Measurements from ENCODE around the gene PLSCR2. TPM values are rescaled to one million over a fixed set of nuclear protein-coding genes. Genes with fewer than 3 reads are reported as not detected.

The PLSCR2 gene
- total and polyA plus RNA-seq, 2 donors from 2014 or later = 1.4 TPM; not detected in 1

DNA sequence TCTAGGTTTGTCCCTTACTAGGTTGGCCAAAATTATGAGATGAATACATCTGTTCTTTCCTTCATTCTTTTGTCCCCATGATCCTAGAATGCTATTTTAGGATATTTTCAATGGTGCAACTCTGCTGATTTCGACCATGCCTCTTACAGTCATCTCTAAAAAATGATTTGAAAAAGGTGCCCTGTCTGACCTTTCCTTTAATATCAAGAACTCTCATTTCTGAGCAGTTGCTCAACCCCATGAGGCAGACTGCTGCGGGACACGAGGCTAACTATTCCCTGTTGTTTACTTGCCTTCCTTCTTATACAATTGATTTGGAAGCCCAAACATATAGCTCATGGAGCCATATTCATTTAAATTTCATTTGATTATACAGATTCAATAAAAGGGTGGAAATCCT, 14.6 kb downstream of the PLSCR2 start:
- DNase-seq (no peak), FAIRE-seq (no peak)
- no peaks in the 10 kb centered on the region for H3K9me3 ChIP-seq (ENCODE audit: control insufficient read depth in 2 of 3, insufficient read depth in 1 of 3, low read length in 3 of 3)
- no peak overlapping the region for H3K27ac ChIP-seq (ENCODE audit: low read depth in 2 of 2, low read length in 2 of 2)
- no peak overlapping the region for H3K9ac ChIP-seq (ENCODE audit: low read length in 3 of 3)
- no peak overlapping the region for H3K4me3 ChIP-seq (ENCODE audit: low read length in 3 of 3)
- no peaks in the 10 kb centered on the region for H3K36me3 ChIP-seq (ENCODE audit: control insufficient read depth in 2 of 3, insufficient read depth in 3 of 3, low read length in 3 of 3)
- intact Hi-C loops (cut with DNase I) = no loop called here
- TF ChIP-seq, protein P1, sequence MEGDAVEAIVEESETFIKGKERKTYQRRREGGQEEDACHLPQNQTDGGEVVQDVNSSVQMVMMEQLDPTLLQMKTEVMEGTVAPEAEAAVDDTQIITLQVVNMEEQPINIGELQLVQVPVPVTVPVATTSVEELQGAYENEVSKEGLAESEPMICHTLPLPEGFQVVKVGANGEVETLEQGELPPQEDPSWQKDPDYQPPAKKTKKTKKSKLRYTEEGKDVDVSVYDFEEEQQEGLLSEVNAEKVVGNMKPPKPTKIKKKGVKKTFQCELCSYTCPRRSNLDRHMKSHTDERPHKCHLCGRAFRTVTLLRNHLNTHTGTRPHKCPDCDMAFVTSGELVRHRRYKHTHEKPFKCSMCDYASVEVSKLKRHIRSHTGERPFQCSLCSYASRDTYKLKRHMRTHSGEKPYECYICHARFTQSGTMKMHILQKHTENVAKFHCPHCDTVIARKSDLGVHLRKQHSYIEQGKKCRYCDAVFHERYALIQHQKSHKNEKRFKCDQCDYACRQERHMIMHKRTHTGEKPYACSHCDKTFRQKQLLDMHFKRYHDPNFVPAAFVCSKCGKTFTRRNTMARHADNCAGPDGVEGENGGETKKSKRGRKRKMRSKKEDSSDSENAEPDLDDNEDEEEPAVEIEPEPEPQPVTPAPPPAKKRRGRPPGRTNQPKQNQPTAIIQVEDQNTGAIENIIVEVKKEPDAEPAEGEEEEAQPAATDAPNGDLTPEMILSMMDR (IDR thresholded peaks at IDR 0.05; ENCODE audit: borderline replicate concordance, extremely low read depth, insufficient read depth) = no peak
- no peaks in the 10 kb centered on the region for H3K27me3 ChIP-seq (ENCODE audit: control insufficient read depth, insufficient read depth, low read length)
- no peaks in the 10 kb centered on the region for H3K4me1 ChIP-seq (ENCODE audit: control insufficient read depth in 2 of 3, insufficient read depth in 2 of 3, low read depth in 1 of 3, low read length in 3 of 3)

- intact Hi-C loops (cut with DNase I) = no loop called here
- no peaks in the 10 kb centered on the region for H3K4me1 ChIP-seq (ENCODE audit: control insufficient read depth in 2 of 3, insufficient read depth in 2 of 3, low read depth in 1 of 3, low read length in 3 of 3)
- H3K27me3 ChIP-seq (ENCODE audit: control insufficient read depth, insufficient read depth, low read length) = no peaks in the 10 kb centered on the region
- no peak for DNase-seq
- no peak overlapping the region for H3K9ac ChIP-seq (ENCODE audit: low read length in 3 of 3)
- H3K27ac ChIP-seq (ENCODE audit: low read depth in 2 of 2, low read length in 2 of 2) = no peak overlapping the region
- no peaks in the 10 kb centered on the region for H3K36me3 ChIP-seq (ENCODE audit: control insufficient read depth in 2 of 3, insufficient read depth in 3 of 3, low read length in 3 of 3)
- no peak overlapping the region for H3K4me3 ChIP-seq (ENCODE audit: low read length in 3 of 3)
- TF ChIP-seq, protein P1 (IDR thresholded peaks at IDR 0.05; ENCODE audit: borderline replicate concordance, extremely low read depth, insufficient read depth) = no peak
- H3K9me3 ChIP-seq (ENCODE audit: control insufficient read depth in 2 of 3, insufficient read depth in 1 of 3, low read length in 3 of 3) = no peaks in the 10 kb centered on the region
- FAIRE-seq = no peak
Observed at GRCh38 chr3:146449613-146450012, 19.7 kb downstream of the PLSCR2 start.

DNA sequence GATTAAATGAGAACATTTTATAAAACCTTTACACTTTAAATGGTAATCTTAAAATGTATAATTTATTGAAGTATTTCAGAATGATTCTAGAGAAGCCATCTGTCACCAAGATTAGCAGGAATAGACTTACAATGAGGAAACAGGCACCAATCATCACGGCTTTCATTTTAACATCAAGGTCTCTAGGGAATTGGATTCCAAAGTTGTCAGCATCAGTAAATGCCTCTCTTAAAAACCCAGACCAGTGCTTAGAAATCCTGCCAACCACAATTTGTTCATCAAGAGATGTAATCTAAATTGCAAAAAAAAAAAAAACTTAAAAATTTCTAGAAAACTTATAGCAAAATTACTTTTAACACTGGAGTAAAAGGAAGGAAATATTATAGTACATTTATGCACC, 20.3 kb downstream of the PLSCR2 start:
- no peak for FAIRE-seq

More for the DNA sequence above, 20.3 kb downstream of the PLSCR2 start:
- no peaks in the 10 kb centered on the region for H3K27me3 ChIP-seq (ENCODE audit: control insufficient read depth, insufficient read depth, low read length)
- TF ChIP-seq, protein P1 (IDR thresholded peaks at IDR 0.05; ENCODE audit: borderline replicate concordance, extremely low read depth, insufficient read depth) = no peak
- no peak overlapping the region for H3K4me3 ChIP-seq (ENCODE audit: low read length in 3 of 3)
- H3K9me3 ChIP-seq (ENCODE audit: control insufficient read depth in 2 of 3, insufficient read depth in 1 of 3, low read length in 3 of 3) = no peaks in the 10 kb centered on the region
- no peak for DNase-seq
- H3K27ac ChIP-seq (ENCODE audit: low read depth in 2 of 2, low read length in 2 of 2) = no peak overlapping the region
- intact Hi-C loops (cut with DNase I) = no loop called here
- no peaks in the 10 kb centered on the region for H3K36me3 ChIP-seq (ENCODE audit: control insufficient read depth in 2 of 3, insufficient read depth in 3 of 3, low read length in 3 of 3)
- no peaks in the 10 kb centered on the region for H3K4me1 ChIP-seq (ENCODE audit: control insufficient read depth in 2 of 3, insufficient read depth in 2 of 3, low read depth in 1 of 3, low read length in 3 of 3)
- no peak overlapping the region for H3K9ac ChIP-seq (ENCODE audit: low read length in 3 of 3)
